HEK293 (cell line): ENCODE data around the gene TIGIT.

Experiments
- CTCF ChIA-PET: fragments of 350-600 bp; formaldehyde crosslinking; extraction: SDS; loops from one replicate; lab custom pipeline; 2021; ENCODE audit warnings: antibody characterized with exemption; lab: Yijun Ruan, JAX
- POLR2A ChIA-PET: fragments of 300-600 bp; formaldehyde crosslinking; extraction: SDS; loops from one replicate; lab custom pipeline; 2020; ENCODE audit warnings: antibody characterized with exemption, inconsistent platforms; lab: Yijun Ruan, JAX
- H3K27ac ChIP-seq: fragments of 200-500 bp; sonication (Bioruptor generic); 2 replicates; pipeline ENCODE4 v1.5.1; 2014; ENCODE audit warnings: low read depth, low read length, control low read depth, inconsistent platforms; ENCODE audit errors: extremely low read depth
- H3K36me3 ChIP-seq, 2 experiments: fragments of 200-500 bp in 1 of 2; sonication (Bioruptor generic) in 1 of 2; 1 replicate in 1 of 2; 2 replicates in 1 of 2; pipeline ENCODE4 v1.5.1; 2014 to 2017; ENCODE audit warnings: inconsistent platforms in 2 of 2, low read length in 2 of 2; ENCODE audit not compliant: control insufficient read depth in 2 of 2, insufficient read depth in 1 of 2
- H3K4me1 ChIP-seq: fragments of 200-500 bp; sonication (Bioruptor generic); 2 replicates; pipeline ENCODE4 v1.5.1; 2014; ENCODE audit warnings: mild to moderate bottlenecking, low read length, inconsistent platforms; ENCODE audit not compliant: control insufficient read depth, insufficient read depth
- H3K4me3 ChIP-seq: 2 replicates; pipeline ENCODE4 v1.5.1; 2011; ENCODE audit warnings: low read depth, mild to moderate bottlenecking, control low read depth, low read length, moderate library complexity
- H3K9me3 ChIP-seq: fragments of 200-500 bp; sonication (Bioruptor generic); 2 replicates; pipeline ENCODE4 v1.5.1; 2014; ENCODE audit warnings: low read depth, low read length, inconsistent platforms; ENCODE audit not compliant: control insufficient read depth, insufficient read depth
- AEBP2 ChIP-seq: fragments of 450-650 bp; formaldehyde crosslinking; IDR thresholded peaks from 2 replicates; pipeline ENCODE4 v1.5.1; 2016; ENCODE audit warnings: missing biosample characterization, missing genetic modification characterization, borderline replicate concordance
- BCL11A ChIP-seq: fragments of 450-650 bp; formaldehyde crosslinking; IDR thresholded peaks from 2 replicates; pipeline ENCODE4 v1.5.1; 2016; ENCODE audit warnings: low read depth, missing biosample characterization, missing genetic modification characterization
- BCL6B ChIP-seq: fragments of 450-650 bp; formaldehyde crosslinking; IDR thresholded peaks from 2 replicates; pipeline ENCODE4 v1.5.1; 2017; ENCODE audit warnings: missing biosample characterization, missing genetic modification characterization
- KLF10 ChIP-seq: fragments of 450-650 bp; IDR thresholded peaks from 2 replicates; pipeline ENCODE4 v1.5.1; 2018; ENCODE audit warnings: missing biosample characterization, mild to moderate bottlenecking, missing genetic modification characterization
- OSR2 ChIP-seq: fragments of 450-650 bp; formaldehyde crosslinking; IDR thresholded peaks from 2 replicates; pipeline ENCODE4 v1.5.1; 2016; ENCODE audit warnings: missing biosample characterization, missing genetic modification characterization
- REPIN1 ChIP-seq: fragments of 450-650 bp; formaldehyde crosslinking; IDR thresholded peaks from 2 replicates; pipeline ENCODE4 v1.5.1; 2017; ENCODE audit warnings: missing biosample characterization, missing genetic modification characterization, low read depth
- ZFP37 ChIP-seq: fragments of 450-650 bp; formaldehyde crosslinking; IDR thresholded peaks from 2 replicates; pipeline ENCODE4 v1.5.1; 2016; ENCODE audit warnings: missing biosample characterization, missing genetic modification characterization
- ZNF184 ChIP-seq: fragments of 450-650 bp; IDR thresholded peaks from 2 replicates; pipeline ENCODE4 v1.5.1; 2018; ENCODE audit warnings: missing biosample characterization, mild to moderate bottlenecking, missing genetic modification characterization
- ZNF23 ChIP-seq: fragments of 450-650 bp; formaldehyde crosslinking; IDR thresholded peaks from 2 replicates; pipeline ENCODE4 v1.5.1; 2016; ENCODE audit warnings: missing biosample characterization, missing genetic modification characterization, borderline replicate concordance
- ZNF404 ChIP-seq: fragments of 450-650 bp; formaldehyde crosslinking; IDR thresholded peaks from 2 replicates; pipeline ENCODE4 v1.5.1; 2017; ENCODE audit warnings: missing biosample characterization, missing genetic modification characterization
- ZNF48 ChIP-seq: fragments of 450-650 bp; formaldehyde crosslinking; IDR thresholded peaks from 2 replicates; pipeline ENCODE4 v1.5.1; 2016; ENCODE audit warnings: missing biosample characterization, missing genetic modification characterization
- ZNF488 ChIP-seq: fragments of 450-650 bp; formaldehyde crosslinking; IDR thresholded peaks from 2 replicates; pipeline ENCODE4 v1.5.1; 2016; ENCODE audit warnings: missing biosample characterization, missing genetic modification characterization
- ZNF521 ChIP-seq: fragments of 450-650 bp; formaldehyde crosslinking; IDR thresholded peaks from 2 replicates; pipeline ENCODE4 v1.5.1; 2017; ENCODE audit warnings: missing biosample characterization, mild to moderate bottlenecking, missing genetic modification characterization
- ZNF544 ChIP-seq: fragments of 450-650 bp; formaldehyde crosslinking; IDR thresholded peaks from 2 replicates; pipeline ENCODE4 v1.5.0; 2017; ENCODE audit warnings: missing biosample characterization, missing genetic modification characterization
- ZNF558 ChIP-seq: fragments of 450-650 bp; formaldehyde crosslinking; IDR thresholded peaks from 2 replicates; pipeline ENCODE4 v1.5.1; 2016; ENCODE audit warnings: missing biosample characterization, missing genetic modification characterization
- ZNF610 ChIP-seq: fragments of 450-650 bp; formaldehyde crosslinking; IDR thresholded peaks from 2 replicates; pipeline ENCODE4 v1.5.1; 2016; ENCODE audit warnings: missing biosample characterization, missing genetic modification characterization, borderline replicate concordance
- ZNF645 ChIP-seq: fragments of 450-650 bp; formaldehyde crosslinking; IDR thresholded peaks from 2 replicates; pipeline ENCODE4; 2016; ENCODE audit warnings: missing biosample characterization, missing genetic modification characterization
- ZNF658 ChIP-seq: fragments of 450-650 bp; formaldehyde crosslinking; IDR thresholded peaks from 2 replicates; pipeline ENCODE4; 2016; ENCODE audit warnings: missing biosample characterization, missing genetic modification characterization
- ZNF677 ChIP-seq: fragments of 450-650 bp; IDR thresholded peaks from 2 replicates; pipeline ENCODE4 v1.5.0; 2018; ENCODE audit warnings: missing biosample characterization, mild to moderate bottlenecking, missing genetic modification characterization, moderate library complexity
- ZNF776 ChIP-seq: fragments of 450-650 bp; formaldehyde crosslinking; IDR thresholded peaks from 2 replicates; pipeline ENCODE4 v1.5.0; 2017; ENCODE audit warnings: missing biosample characterization, missing genetic modification characterization, borderline replicate concordance
- ZNF837 ChIP-seq: fragments of 450-650 bp; formaldehyde crosslinking; IDR thresholded peaks from 2 replicates; pipeline ENCODE4 v1.5.1; 2016; ENCODE audit warnings: missing biosample characterization, missing genetic modification characterization
- TF ChIP-seq, protein P1 (sequence below): fragments of 450-650 bp; formaldehyde crosslinking; IDR thresholded peaks from 2 replicates; pipeline ENCODE4 v1.5.1; 2016; ENCODE audit warnings: missing biosample characterization, missing genetic modification characterization
- TF ChIP-seq, protein P2 (sequence below): fragments of 450-650 bp; formaldehyde crosslinking; IDR thresholded peaks from 2 replicates; pipeline ENCODE4 v1.5.1; 2016; ENCODE audit warnings: missing biosample characterization, missing genetic modification characterization

Gene TIGIT

DNA sequence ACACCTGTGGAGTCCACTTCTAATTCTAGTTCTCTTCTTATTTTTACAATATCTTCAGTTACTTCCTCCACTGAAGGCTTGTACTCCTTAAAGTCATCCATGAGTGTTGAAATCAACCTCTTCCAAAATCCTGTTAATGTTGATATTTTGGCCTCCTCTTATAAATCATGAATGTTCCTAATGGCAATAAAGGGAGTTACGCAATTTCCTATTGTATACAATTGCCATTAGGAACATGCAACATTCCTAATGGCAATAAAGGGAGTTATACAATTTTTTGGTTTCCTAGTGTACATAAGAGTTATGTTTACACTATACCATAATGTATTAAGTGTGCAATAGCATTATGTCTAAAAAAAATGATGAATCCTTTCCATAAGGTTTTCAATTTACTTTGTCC lies 9.2 kb upstream of the TIGIT start (continued):
- no peak for TF ChIP-seq OSR2 (tag by site-specific recombination)

GRCh38 chr3:114285648-114286230 lies 8.1 kb upstream of the TIGIT start:
- Histone ChIP-seq H3K36me3 (no peaks in the 10 kb centered on the region), H3K9me3 (no peaks in the 10 kb centered on the region), H3K27ac (no peak overlapping the region)
- CTCF ChIA-PET, result interaction anchor here (0.7 to 1.1 kb wide), 2 partner anchors 8 to 136 kb away, joined by 3 to 4 read pairs; partner anchors contain the start of gene TIGIT
- POLR2A ChIA-PET, result no interaction called here
- TF ChIP-seq ZNF610 (tag by site-specific recombination) (no peak), ZNF521 (tag by site-specific recombination) (no peak), ZNF544 (no peak), BCL6B (no peak), ZNF658 (no peak), KLF10 (no peak), ZNF23 (tag by site-specific recombination) (no peak), ZNF184 (no peak), ZNF48 (no peak), ZNF558 (tag by site-specific recombination) (no peak), ZFP37 (tag by site-specific recombination) (no peak)
- TF ChIP-seq, protein P1, sequence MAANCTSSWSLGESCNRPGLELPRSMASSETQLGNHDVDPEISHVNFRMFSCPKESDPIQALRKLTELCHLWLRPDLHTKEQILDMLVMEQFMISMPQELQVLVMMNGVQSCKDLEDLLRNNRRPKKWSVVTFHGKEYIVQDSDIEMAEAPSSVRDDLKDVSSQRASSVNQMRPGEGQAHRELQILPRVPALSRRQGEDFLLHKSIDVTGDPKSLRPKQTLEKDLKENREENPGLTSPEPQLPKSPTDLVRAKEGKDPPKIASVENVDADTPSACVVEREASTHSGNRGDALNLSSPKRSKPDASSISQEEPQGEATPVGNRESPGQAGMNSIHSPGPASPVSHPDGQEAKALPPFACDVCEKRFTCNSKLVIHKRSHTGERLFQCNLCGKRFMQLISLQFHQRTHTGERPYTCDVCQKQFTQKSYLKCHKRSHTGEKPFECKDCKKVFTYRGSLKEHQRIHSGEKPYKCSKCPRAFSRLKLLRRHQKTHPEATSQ (tag by site-specific recombination), result no peak
- TF ChIP-seq, all 188 proteins: peak for 0
- no peaks in the 10 kb centered on the region for H3K4me1 ChIP-seq
- no peak overlapping the region for H3K4me3 ChIP-seq

GRCh38 chr3:114286266-114286665 lies 7.6 kb upstream of the TIGIT start:
- POLR2A ChIA-PET, result no interaction called here
- TF ChIP-seq ZNF776, result no peak
- no peak for TF ChIP-seq ZNF558 (tag by site-specific recombination)
- TF ChIP-seq ZNF488 (tag by site-specific recombination), result no peak
- TF ChIP-seq ZNF677 (tag by site-specific recombination), result no peak
- no peak for TF ChIP-seq ZNF837 (tag by site-specific recombination)
- TF ChIP-seq ZNF645 (tag by site-specific recombination), result no peak
- TF ChIP-seq AEBP2 (tag by site-specific recombination), result no peak
- no peak for TF ChIP-seq ZNF404 (tag by site-specific recombination)
- TF ChIP-seq BCL11A (tag by site-specific recombination), result no peak
- TF ChIP-seq REPIN1 (tag by site-specific recombination), result no peak
- TF ChIP-seq, protein P2, sequence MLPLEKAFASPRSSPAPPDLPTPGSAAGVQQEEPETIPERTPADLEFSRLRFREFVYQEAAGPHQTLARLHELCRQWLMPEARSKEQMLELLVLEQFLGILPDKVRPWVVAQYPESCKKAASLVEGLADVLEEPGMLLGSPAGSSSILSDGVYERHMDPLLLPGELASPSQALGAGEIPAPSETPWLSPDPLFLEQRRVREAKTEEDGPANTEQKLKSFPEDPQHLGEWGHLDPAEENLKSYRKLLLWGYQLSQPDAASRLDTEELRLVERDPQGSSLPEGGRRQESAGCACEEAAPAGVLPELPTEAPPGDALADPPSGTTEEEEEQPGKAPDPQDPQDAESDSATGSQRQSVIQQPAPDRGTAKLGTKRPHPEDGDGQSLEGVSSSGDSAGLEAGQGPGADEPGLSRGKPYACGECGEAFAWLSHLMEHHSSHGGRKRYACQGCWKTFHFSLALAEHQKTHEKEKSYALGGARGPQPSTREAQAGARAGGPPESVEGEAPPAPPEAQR (tag by site-specific recombination), result no peak
- CTCF ChIA-PET, result no interaction called here
- Histone ChIP-seq H3K36me3 (no peaks in the 10 kb centered on the region), H3K4me1 (no peaks in the 10 kb centered on the region), H3K4me3 (no peak overlapping the region), H3K9me3 (no peaks in the 10 kb centered on the region), H3K27ac (no peak overlapping the region)
